ENCODE results near the gene ADGRL2. TPM values are rescaled to one million over a fixed set of nuclear protein-coding genes. Genes with fewer than 3 reads are reported as not detected.

The ADGRL2 gene
- total and polyA plus RNA-seq, 10 donors: 5.4 to 115 (median 60.7) TPM

- H3K27me3 ChIP-seq (replicated peaks in 1 of 7): no peaks in the 10 kb centered on the region
- WGBS, 5 donors: 91 to 94% (median 92%) methylated on average over 2 of the region's 2 CpGs
- H3K4me1 ChIP-seq: no peaks in the 10 kb centered on the region
- TF ChIP-seq POLR2AphosphoS5 (IDR thresholded peaks at IDR 0.05): no peak
- TF ChIP-seq, protein P1, sequence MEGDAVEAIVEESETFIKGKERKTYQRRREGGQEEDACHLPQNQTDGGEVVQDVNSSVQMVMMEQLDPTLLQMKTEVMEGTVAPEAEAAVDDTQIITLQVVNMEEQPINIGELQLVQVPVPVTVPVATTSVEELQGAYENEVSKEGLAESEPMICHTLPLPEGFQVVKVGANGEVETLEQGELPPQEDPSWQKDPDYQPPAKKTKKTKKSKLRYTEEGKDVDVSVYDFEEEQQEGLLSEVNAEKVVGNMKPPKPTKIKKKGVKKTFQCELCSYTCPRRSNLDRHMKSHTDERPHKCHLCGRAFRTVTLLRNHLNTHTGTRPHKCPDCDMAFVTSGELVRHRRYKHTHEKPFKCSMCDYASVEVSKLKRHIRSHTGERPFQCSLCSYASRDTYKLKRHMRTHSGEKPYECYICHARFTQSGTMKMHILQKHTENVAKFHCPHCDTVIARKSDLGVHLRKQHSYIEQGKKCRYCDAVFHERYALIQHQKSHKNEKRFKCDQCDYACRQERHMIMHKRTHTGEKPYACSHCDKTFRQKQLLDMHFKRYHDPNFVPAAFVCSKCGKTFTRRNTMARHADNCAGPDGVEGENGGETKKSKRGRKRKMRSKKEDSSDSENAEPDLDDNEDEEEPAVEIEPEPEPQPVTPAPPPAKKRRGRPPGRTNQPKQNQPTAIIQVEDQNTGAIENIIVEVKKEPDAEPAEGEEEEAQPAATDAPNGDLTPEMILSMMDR (IDR thresholded peaks at IDR 0.05 in 8 of 11, conservative IDR thresholded peaks at IDR 0.05 in 3 of 11): no peak
- no peak overlapping the region for H3K27ac ChIP-seq
- intact Hi-C loops (cut with DNase I; ENCODE audit: low total_unique reads): no loop called here
- H3K36me3 ChIP-seq: no peaks in the 10 kb centered on the region
- H3K4me3 ChIP-seq: no peak overlapping the region
- DNase-seq: no peak
- H3K9me3 ChIP-seq: peaks cover 0 to 5% (median 0%) of the 10 kb centered on the region in 8 donors
Observed at GRCh38 chr1:81907575-81907974, 106.8 kb downstream of the ADGRL2 start.

DNA sequence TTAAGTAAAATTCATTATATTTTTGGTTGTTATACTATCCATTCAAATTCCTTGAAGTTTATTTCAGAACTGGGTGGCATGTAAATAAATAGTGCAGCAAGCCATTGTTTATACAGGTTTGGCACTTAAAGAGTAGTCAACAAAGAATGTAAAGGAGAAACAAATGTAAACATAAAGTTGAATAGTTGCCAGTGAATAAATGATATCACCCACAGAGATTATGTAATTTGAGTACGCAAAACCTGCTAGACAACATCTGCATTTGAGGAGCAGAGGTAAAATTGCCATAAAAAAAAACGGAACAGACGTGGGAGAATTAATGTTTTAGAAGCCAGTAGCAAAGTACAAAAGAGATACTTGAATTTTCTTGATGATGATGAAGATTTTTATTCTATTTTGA, 111.6 kb downstream of the ADGRL2 start:
- H3K9me3 ChIP-seq: no peaks in the 10 kb centered on the region

DNA sequence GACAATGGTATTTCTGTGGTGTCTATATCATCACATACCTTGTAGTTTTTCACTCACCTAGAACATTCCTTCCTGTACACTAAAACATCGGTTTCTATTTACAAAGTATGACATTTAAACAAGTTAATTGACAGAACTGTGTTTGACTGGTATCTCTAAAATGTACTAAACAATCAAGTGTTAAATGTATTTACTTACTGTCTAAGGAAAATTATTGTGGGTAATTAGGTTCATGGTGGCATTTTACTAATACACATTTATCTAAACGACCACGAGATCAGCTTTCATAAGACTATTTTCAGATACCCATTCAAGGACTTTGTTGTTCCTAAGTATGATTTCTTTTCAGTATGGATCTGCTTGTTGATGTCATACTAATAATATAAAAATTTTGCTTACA, 115.2 kb downstream of the ADGRL2 start:
- H3K9me3 ChIP-seq: no peaks in the 10 kb centered on the region
- intact Hi-C loops (cut with DNase I; ENCODE audit: low total_unique reads): no loop called here
- H3K27ac ChIP-seq: no peak overlapping the region
- H3K27me3 ChIP-seq (replicated peaks in 1 of 7): no peaks in the 10 kb centered on the region
- peaks cover 0 to 4% (median 0%) of the 10 kb centered on the region in 6 donors for H3K4me1 ChIP-seq
- DNase-seq: no peak
- no peaks in the 10 kb centered on the region for H3K36me3 ChIP-seq
- WGBS, 5 donors: 78 to 88% (median 82%) methylated on average over 3 of the region's 3 CpGs
- TF ChIP-seq POLR2A (IDR thresholded peaks at IDR 0.05): no peak
- H3K4me3 ChIP-seq: no peak overlapping the region

More for the DNA sequence above, 111.6 kb downstream of the ADGRL2 start:
- no peak for TF ChIP-seq POLR2AphosphoS5 (IDR thresholded peaks at IDR 0.05)
- 78 to 93% (median 88%) methylated on average over 3 of the region's 3 CpGs for WGBS, 5 donors
- Histone ChIP-seq H3K36me3 (no peaks in the 10 kb centered on the region), H3K27me3 (replicated peaks in 1 of 7) (no peaks in the 10 kb centered on the region), H3K27ac (no peak overlapping the region), H3K4me1 (no peaks in the 10 kb centered on the region), H3K4me3 (no peak overlapping the region)
- no peak for DNase-seq
- intact Hi-C loops (cut with DNase I; ENCODE audit: low total_unique reads): no loop called here

DNA sequence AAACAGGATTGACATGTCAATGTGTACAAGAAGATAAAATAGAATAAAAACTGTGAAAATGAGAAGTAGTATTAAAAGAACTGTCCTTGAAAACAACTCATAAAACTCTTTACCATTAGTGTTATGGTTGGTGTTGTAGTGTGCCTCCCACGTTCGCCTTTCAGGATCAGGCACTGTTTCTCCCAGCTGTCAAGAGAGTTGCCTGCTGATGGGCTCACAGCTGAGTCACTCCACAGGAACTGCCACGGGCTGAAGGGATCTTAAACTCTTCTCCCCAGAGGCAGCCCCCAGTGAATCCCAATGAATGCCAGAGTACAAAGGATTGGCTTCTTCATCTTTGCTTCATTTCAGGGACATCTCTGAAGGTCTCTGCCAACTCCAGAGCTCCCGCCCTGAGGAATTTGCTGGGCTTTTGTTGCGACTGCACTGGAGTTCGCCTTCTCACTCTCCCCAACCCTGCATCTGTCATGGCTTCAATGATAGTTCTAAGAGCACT, 119.6 kb downstream of the ADGRL2 start:
- Histone ChIP-seq H3K36me3 (no peaks in the 10 kb centered on the region), H3K27me3 (replicated peaks in 1 of 7) (no peaks in the 10 kb centered on the region), H3K27ac (peak overlapping the region in 2 of 8 donors; percentile 7 to 16), H3K4me3 (no peak overlapping the region), H3K9me3 (no peaks in the 10 kb centered on the region), H3K4me1 (peaks cover 0 to 12% (median 0%) of the 10 kb centered on the region in 6 donors)
- DNase-seq: no peak
- intact Hi-C loops (cut with DNase I; ENCODE audit: low total_unique reads): no loop called here
- TF ChIP-seq, protein P1 (IDR thresholded peaks at IDR 0.05 in 8 of 11, conservative IDR thresholded peaks at IDR 0.05 in 3 of 11): no peak
- TF ChIP-seq POLR2AphosphoS5 (IDR thresholded peaks at IDR 0.05) (no peak), POLR2A (IDR thresholded peaks at IDR 0.05) (no peak)
- 50 to 73% (median 68%) methylated on average over 6 of the region's 6 CpGs for WGBS, 5 donors

DNA sequence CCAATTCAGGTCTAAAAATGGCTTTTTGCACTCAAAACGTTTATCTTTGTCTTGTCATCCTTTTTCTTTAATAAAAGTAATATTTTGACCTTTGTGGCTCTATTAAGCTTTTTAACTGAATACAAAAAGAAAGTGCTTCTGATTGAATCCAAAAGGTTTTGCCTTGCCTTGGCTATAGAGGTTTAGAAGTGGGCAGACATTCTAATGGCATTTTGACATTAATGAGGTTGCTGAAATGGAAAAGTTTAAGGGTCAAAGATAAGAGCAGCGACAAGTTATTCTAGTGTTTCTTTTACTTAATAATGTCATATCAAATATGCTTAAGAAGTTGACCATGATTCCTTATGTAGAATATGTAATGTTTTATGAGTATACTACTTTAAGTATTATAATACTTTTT, 120.2 kb downstream of the ADGRL2 start:
- Histone ChIP-seq H3K9me3 (no peaks in the 10 kb centered on the region), H3K27ac (no peak overlapping the region), H3K36me3 (no peaks in the 10 kb centered on the region), H3K4me1 (peaks cover 0 to 12% (median 0%) of the 10 kb centered on the region in 6 donors), H3K27me3 (replicated peaks in 1 of 7) (no peaks in the 10 kb centered on the region), H3K4me3 (no peak overlapping the region)
- WGBS, 5 donors: 41 to 51% (median 47%) methylated on average over 2 of the region's 2 CpGs
- TF ChIP-seq POLR2AphosphoS5 (IDR thresholded peaks at IDR 0.05) (no peak), POLR2A (IDR thresholded peaks at IDR 0.05) (no peak)
- TF ChIP-seq, protein P1 (IDR thresholded peaks at IDR 0.05 in 8 of 11, conservative IDR thresholded peaks at IDR 0.05 in 3 of 11): no peak
- no peak for DNase-seq
- intact Hi-C loops (cut with DNase I; ENCODE audit: low total_unique reads): no loop called here
